A673 (cell line): ENCODE data around the gene CRADD. TPM values are rescaled to one million over a fixed set of nuclear protein-coding genes. Genes with fewer than 3 reads are reported as not detected.
A peak's percentile ranks its signal among the peaks of the same experiment; 100 is the strongest.

Experiments used
- BruUV-seq: library from RNA; stranded (reverse); fragments of 400-500 nt; replicated peaks from 2 replicates; lab custom pipeline; 2021; lab: Mats Ljungman, UMichigan
- CTCF ChIA-PET: fragments of 300-600 bp; sonication (Branson Sonifier 250); formaldehyde crosslinking; loops from one replicate; lab custom pipeline; 2022; ENCODE audit warnings: antibody characterized with exemption; lab: Charles Lee
- POLR2A ChIA-PET: fragments of 300-600 bp; sonication (Branson Sonifier 250); formaldehyde crosslinking; loops from one replicate; lab custom pipeline; 2022; ENCODE audit warnings: antibody characterized with exemption; ENCODE audit not compliant: low non-redundant PET; lab: Charles Lee
- DNase-seq: peaks from one replicate; pipeline ENCODE4 v3.0.0-alpha.2; 2015; ENCODE audit warnings: low spot score
- H3K27ac ChIP-seq: fragments of 200-600 bp; sonication (generic); 2 replicates; pipeline ENCODE4 v1.5.1; 2016; ENCODE audit warnings: mixed run types, low read depth, mild to moderate bottlenecking, mixed read lengths, antibody characterized with exemption, low read length; ENCODE audit not compliant: poor library complexity, severe bottlenecking
- H3K27me3 ChIP-seq: fragments of 200-600 bp; sonication (generic); replicated peaks from 2 replicates; pipeline ENCODE4 v1.6.1; 2017; ENCODE audit warnings: mixed run types, low read depth, mild to moderate bottlenecking, mixed read lengths, antibody characterized with exemption, low read length; ENCODE audit not compliant: insufficient read depth, poor library complexity
- H3K36me3 ChIP-seq: fragments of 200-600 bp; sonication (generic); 2 replicates; pipeline ENCODE4 v1.6.1; 2016; ENCODE audit warnings: mixed run types, mild to moderate bottlenecking, mixed read lengths, antibody characterized with exemption, low read length; ENCODE audit not compliant: insufficient read depth, poor library complexity, severe bottlenecking
- H3K4me1 ChIP-seq: fragments of 200-600 bp; sonication (generic); 2 replicates; pipeline ENCODE4 v1.6.1; 2017; ENCODE audit warnings: mixed run types, mild to moderate bottlenecking, mixed read lengths, antibody characterized with exemption, low read length; ENCODE audit not compliant: insufficient read depth, poor library complexity, severe bottlenecking
- H3K4me3 ChIP-seq: fragments of 200-600 bp; sonication (generic); 2 replicates; pipeline ENCODE4 v1.5.1; 2016; ENCODE audit warnings: low read depth, mixed run types, mild to moderate bottlenecking, mixed read lengths, low read length; ENCODE audit not compliant: poor library complexity, severe bottlenecking
- H3K9me3 ChIP-seq: fragments of 200-600 bp; sonication (generic); 2 replicates; pipeline ENCODE4 v1.6.1; 2016; ENCODE audit warnings: mixed run types, low read depth, mild to moderate bottlenecking, mixed read lengths, antibody characterized with exemption, low read length; ENCODE audit not compliant: poor library complexity, severe bottlenecking
- EZH2 ChIP-seq: fragments of 200-600 bp; sonication (generic); IDR thresholded peaks from 2 replicates; pipeline ENCODE4 v1.6.1; 2017; ENCODE audit warnings: borderline replicate concordance, low read depth, mild to moderate bottlenecking, mixed read lengths, antibody characterized with exemption, low read length; ENCODE audit not compliant: poor library complexity, severe bottlenecking
- intact Hi-C: fragments of 100-400 bp; cut with micrococcal nuclease; formaldehyde crosslinking; loops from one replicate; pipeline ENCODE4 v1.10.0; 2022; ENCODE audit not compliant: unreplicated experiment
- total RNA-seq: library from RNA; stranded (reverse); gene quantifications from 2 replicates; pipeline ENCODE4 v1.2.3, GENCODE V29; 2021
- TF ChIP-seq, protein P1 (sequence below): fragments of 300-800, 200-600 bp; sonication (generic); conservative IDR thresholded peaks from 2 replicates; pipeline ENCODE4 v1.5.1; 2017; ENCODE audit warnings: low read depth, mild to moderate bottlenecking, antibody characterized with exemption, low read length, moderate library complexity, mixed read lengths

The CRADD gene
- total RNA-seq, 1 experiment from 2014 or later = 9.1 TPM

DNA sequence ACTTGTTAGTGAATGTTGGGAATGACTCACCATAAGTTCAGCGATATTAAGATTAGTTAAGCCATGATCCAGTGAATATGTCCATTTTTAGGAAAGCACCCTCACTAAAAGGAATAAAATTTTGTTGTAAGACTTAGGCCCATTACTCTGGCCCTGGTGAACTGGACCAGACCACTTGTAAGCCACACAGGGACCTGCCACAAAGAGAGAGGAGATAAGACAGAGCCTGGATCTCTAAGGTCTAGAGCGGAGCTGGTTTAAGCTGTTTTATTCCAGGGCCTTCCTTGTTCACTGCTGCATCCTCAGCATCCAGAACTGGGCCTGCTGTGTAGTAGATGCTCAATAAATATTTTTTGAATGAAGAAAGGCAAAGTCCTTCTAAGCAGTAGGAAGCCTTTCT, 79.1 kb downstream of the CRADD start:
- no peak for TF ChIP-seq EZH2
- peaks cover 3% of the 10 kb centered on the region for H3K9me3 ChIP-seq
- H3K27me3 ChIP-seq = no peaks in the 10 kb centered on the region
- CTCF ChIA-PET = no interaction called here
- no peak for DNase-seq
- intact Hi-C loops = no loop called here
- no peaks in the 10 kb centered on the region for H3K36me3 ChIP-seq
- H3K4me1 ChIP-seq = peaks cover 6% of the 10 kb centered on the region
- BruUV-seq = no TSS peak
- POLR2A ChIA-PET = no interaction called here
- H3K4me3 ChIP-seq = no peak overlapping the region
- no peak overlapping the region for H3K27ac ChIP-seq

DNA sequence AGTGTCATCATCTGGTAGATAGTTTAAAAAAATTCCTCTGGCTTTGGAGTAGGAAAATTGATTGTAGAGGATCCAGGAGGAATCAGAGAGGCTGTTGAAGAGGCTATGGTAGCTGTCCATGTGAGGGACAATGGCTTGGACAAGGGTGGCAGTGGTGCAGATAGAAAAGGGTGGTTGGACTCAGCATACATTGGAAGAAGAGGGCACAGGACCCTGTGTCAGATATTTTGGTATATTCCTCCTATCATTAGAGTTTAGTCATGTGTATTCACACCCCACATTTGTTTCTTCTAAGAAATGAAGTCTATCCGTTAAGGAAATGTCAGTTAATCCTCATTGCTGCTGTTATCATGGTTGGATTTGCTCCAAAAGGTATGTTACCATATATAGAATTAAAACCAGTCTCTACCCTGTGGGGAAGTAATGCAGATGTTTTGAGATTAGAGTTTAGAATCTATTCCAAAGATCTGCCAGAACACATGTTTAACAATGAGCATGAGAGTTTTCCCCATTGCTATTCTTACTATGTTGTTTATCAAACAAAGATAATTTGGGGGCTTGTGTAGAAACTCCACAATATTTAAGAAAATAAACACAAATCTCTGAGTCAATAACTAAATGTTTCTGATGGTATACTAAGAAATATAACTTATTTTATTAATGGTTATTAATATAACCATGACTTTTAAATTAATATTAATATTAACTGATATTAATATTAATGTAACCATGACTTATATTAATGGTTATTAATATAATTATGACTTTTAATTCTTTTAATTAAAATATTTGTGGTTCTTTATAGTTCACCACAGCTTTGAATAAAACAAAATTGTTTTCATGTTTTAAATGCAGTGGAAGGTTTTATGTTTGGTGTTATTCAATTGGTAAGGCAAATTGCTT, 80.9 kb downstream of the CRADD start:
- TF ChIP-seq EZH2 = no peak
- TF ChIP-seq, protein P1, sequence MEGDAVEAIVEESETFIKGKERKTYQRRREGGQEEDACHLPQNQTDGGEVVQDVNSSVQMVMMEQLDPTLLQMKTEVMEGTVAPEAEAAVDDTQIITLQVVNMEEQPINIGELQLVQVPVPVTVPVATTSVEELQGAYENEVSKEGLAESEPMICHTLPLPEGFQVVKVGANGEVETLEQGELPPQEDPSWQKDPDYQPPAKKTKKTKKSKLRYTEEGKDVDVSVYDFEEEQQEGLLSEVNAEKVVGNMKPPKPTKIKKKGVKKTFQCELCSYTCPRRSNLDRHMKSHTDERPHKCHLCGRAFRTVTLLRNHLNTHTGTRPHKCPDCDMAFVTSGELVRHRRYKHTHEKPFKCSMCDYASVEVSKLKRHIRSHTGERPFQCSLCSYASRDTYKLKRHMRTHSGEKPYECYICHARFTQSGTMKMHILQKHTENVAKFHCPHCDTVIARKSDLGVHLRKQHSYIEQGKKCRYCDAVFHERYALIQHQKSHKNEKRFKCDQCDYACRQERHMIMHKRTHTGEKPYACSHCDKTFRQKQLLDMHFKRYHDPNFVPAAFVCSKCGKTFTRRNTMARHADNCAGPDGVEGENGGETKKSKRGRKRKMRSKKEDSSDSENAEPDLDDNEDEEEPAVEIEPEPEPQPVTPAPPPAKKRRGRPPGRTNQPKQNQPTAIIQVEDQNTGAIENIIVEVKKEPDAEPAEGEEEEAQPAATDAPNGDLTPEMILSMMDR = no peak
- Histone ChIP-seq H3K4me1 (peaks cover 15% of the 10 kb centered on the region), H3K4me3 (no peak overlapping the region), H3K27ac (no peak overlapping the region), H3K36me3 (no peaks in the 10 kb centered on the region), H3K27me3 (no peaks in the 10 kb centered on the region), H3K9me3 (no peaks in the 10 kb centered on the region)
- ChIA-PET CTCF (no interaction called here), POLR2A (no interaction called here)
- no TSS peak for BruUV-seq
- peak; percentile 11 for DNase-seq
- intact Hi-C loops = no loop called here

DNA sequence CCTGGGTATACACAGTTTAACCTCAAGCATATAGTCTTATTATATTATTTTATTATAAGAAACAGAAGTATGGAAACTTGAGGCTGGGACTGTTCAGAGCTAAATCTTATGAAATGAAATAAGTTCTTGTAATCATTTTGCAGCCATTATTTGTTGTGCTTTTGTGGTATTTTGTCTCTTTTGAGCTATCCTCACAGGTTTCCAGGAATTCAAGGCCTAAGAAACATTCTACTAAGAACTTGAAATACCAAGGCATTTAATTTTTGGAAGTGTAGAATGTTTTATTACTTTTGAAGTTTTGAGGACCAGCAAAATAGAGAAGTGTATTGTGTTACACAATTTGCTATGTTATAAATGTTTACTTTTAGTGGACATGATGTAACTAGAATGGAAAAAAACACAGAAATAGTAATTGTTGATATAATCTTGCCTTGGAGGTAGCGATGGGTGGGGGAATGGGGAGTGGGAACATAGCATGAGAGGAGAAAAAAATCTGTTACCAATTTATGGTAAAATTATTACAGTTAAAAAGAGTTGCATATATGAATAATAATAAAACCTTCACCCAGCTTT, 81.7 kb downstream of the CRADD start:
- POLR2A ChIA-PET = no interaction called here
- Histone ChIP-seq H3K4me1 (peaks cover 15% of the 10 kb centered on the region), H3K27me3 (no peaks in the 10 kb centered on the region), H3K36me3 (no peaks in the 10 kb centered on the region), H3K4me3 (no peak overlapping the region), H3K27ac (no peak overlapping the region), H3K9me3 (no peaks in the 10 kb centered on the region)
- TF ChIP-seq EZH2 = no peak
- TF ChIP-seq, protein P1 = no peak
- DNase-seq = no peak
- intact Hi-C loops = no loop called here
- BruUV-seq = no TSS peak
- CTCF ChIA-PET = interaction anchor here (0.6 to 1.1 kb wide), 2 partner anchors 269 to 343 kb away, joined by 3 to 5 read pairs; no protein-coding TSS in a partner anchor
